Erythroblast (primary cell): Measurements from ENCODE around the gene FXYD2.

ENCODE experiments used
- GATA1 ChIP-seq: IDR thresholded peaks from 2 replicates; pipeline ENCODE4 v1.6.1; 2011; ENCODE audit warnings: low read depth, mild to moderate bottlenecking, control low read depth, low read length, moderate library complexity
- POLR2A ChIP-seq: IDR thresholded peaks from 2 replicates; pipeline ENCODE4 v1.6.1; 2011; ENCODE audit warnings: mild to moderate bottlenecking, low read length

- TF ChIP-seq POLR2A (no peak), GATA1 (no peak)
These were observed 28.7 kb downstream of the FXYD2 start for GRCh38 chr11:117795638-117796455.
